SK-N-SH (cell line): ENCODE measurements around the gene CALCB. TPM values are rescaled to one million over a fixed set of nuclear protein-coding genes. Genes with fewer than 3 reads are reported as not detected.

Experiments
- CTCF ChIA-PET: fragments of 300-600, 350-600 bp; formaldehyde crosslinking; extraction: SDS; loops from one replicate; lab custom pipeline; 2021; lab: Yijun Ruan, JAX
- POLR2A ChIA-PET: fragments of 350-600 bp; sonication (Branson Sonifier 250); formaldehyde crosslinking; extraction: SDS; loops from one replicate; lab custom pipeline; 2020; ENCODE audit warnings: antibody characterized with exemption, inconsistent platforms; lab: Yijun Ruan, JAX
- DNase-seq: peaks from one replicate; pipeline ENCODE4 v3.0.0; 2012
- H2AFZ ChIP-seq: fragments of 200-600 bp; sonication (generic); 2 replicates; pipeline ENCODE4 v1.8.1; 2016; ENCODE audit warnings: antibody characterized with exemption, mild to moderate bottlenecking, low read depth
- H3F3A ChIP-seq: fragments of 200-600 bp; sonication (generic); replicated peaks from 2 replicates; pipeline ENCODE3; 2016; ENCODE audit warnings: antibody characterized with exemption, mild to moderate bottlenecking; ENCODE audit not compliant: insufficient read depth
- H3K27ac ChIP-seq, 2 experiments: fragments of 200-500 bp in 1 of 2; fragments of 200-600 bp in 1 of 2; sonication (Bioruptor generic) in 1 of 2; sonication (generic), shearing (Covaris generic) in 1 of 2; 2 replicates each; pipeline versions ENCODE4 v1.5.1 to v1.6.1; 2014 to 2016; ENCODE audit warnings: low read depth in 2 of 2, inconsistent platforms in 1 of 2, low read length in 1 of 2, mild to moderate bottlenecking in 1 of 2, mixed read lengths in 1 of 2
- H3K27me3 ChIP-seq: fragments of 200-600 bp; sonication (generic), shearing (Covaris generic); 2 replicates; pipeline ENCODE4 v1.6.1; 2016; ENCODE audit warnings: mixed run types; ENCODE audit not compliant: insufficient read depth
- H3K36me3 ChIP-seq, 2 experiments: fragments of 200-500 bp in 1 of 2; fragments of 200-600 bp in 1 of 2; sonication (Bioruptor generic) in 1 of 2; sonication (generic) in 1 of 2; replicated peaks in 1 of 2; 2 replicates each; pipeline versions ENCODE3 to v1.5.1; 2014 to 2016; ENCODE audit warnings: low read length in 1 of 2, mild to moderate bottlenecking in 1 of 2; ENCODE audit not compliant: insufficient read depth in 2 of 2, control insufficient read depth in 1 of 2
- H3K4me1 ChIP-seq, 2 experiments: fragments of 200-500 bp in 1 of 2; fragments of 200-600 bp in 1 of 2; sonication (Bioruptor generic) in 1 of 2; sonication (generic), shearing (Covaris generic) in 1 of 2; 2 replicates each; pipeline versions ENCODE4 v1.5.1 to v1.6.1; 2014 to 2016; ENCODE audit warnings: low read depth in 1 of 2, low read length in 1 of 2, mixed run types in 1 of 2; ENCODE audit not compliant: insufficient read depth in 2 of 2, control insufficient read depth in 1 of 2
- H3K4me2 ChIP-seq: fragments of 200-600 bp; sonication (generic), shearing (Covaris generic); 2 replicates; pipeline ENCODE4 v1.6.1; 2017; ENCODE audit warnings: mixed run types
- H3K4me3 ChIP-seq, 2 experiments: fragments of 200-500 bp in 1 of 2; fragments of 200-600 bp in 1 of 2; sonication (Bioruptor generic) in 1 of 2; sonication (generic), shearing (Covaris generic) in 1 of 2; 2 replicates each; pipeline versions ENCODE4 v1.5.1 to v1.8.1; 2014 to 2016; ENCODE audit warnings: low read depth in 2 of 2, inconsistent platforms in 1 of 2, low read length in 1 of 2, mild to moderate bottlenecking in 1 of 2, mixed read lengths in 1 of 2, moderate library complexity in 1 of 2
- H3K79me2 ChIP-seq: fragments of 200-600 bp; sonication (generic); 2 replicates; pipeline ENCODE4 v1.8.1; 2017; ENCODE audit warnings: mild to moderate bottlenecking; ENCODE audit not compliant: insufficient read depth
- H3K9ac ChIP-seq: fragments of 200-600 bp; sonication (generic); 2 replicates; pipeline ENCODE4 v1.6.1; 2017; ENCODE audit warnings: mixed run types
- H3K9me2 ChIP-seq: fragments of 200-600 bp; sonication (generic); 2 replicates; pipeline ENCODE4 v1.6.1; 2017; ENCODE audit warnings: mixed run types
- H3K9me3 ChIP-seq: fragments of 200-600 bp; sonication (generic); 2 replicates; pipeline ENCODE4 v1.6.1; 2017; ENCODE audit warnings: mixed run types, mild to moderate bottlenecking, moderate library complexity
- H4K20me1 ChIP-seq: fragments of 200-600 bp; sonication (generic); 2 replicates; pipeline ENCODE4 v1.6.1; 2017; ENCODE audit warnings: mild to moderate bottlenecking, mixed run types; ENCODE audit not compliant: insufficient read depth
- EP300 ChIP-seq, 2 experiments: IDR thresholded peaks; 2 replicates each; pipeline versions ENCODE4 v1.4.0 to v1.6.1; 2012; ENCODE audit warnings: borderline replicate concordance in 1 of 2, low read depth in 1 of 2, low read length in 1 of 2
- EZH2phosphoT487 ChIP-seq: fragments of 200-600 bp; sonication (generic); IDR thresholded peaks from 2 replicates; pipeline ENCODE4 v1.6.1; 2017; ENCODE audit warnings: low read depth, mixed run types, mild to moderate bottlenecking, antibody characterized with exemption, moderate library complexity, borderline replicate concordance
- FOXJ3 ChIP-seq: sonication (generic); formaldehyde crosslinking; IDR thresholded peaks from 2 replicates; pipeline ENCODE4 v1.5.1; 2020; ENCODE audit warnings: mild to moderate bottlenecking, missing genetic modification reagents
- GABPA ChIP-seq: IDR thresholded peaks from 2 replicates; pipeline ENCODE4 v1.4.0; 2012; ENCODE audit warnings: low read depth, mild to moderate bottlenecking
- MEF2A ChIP-seq: IDR thresholded peaks from 2 replicates; pipeline ENCODE4 v1.4.0; 2012; ENCODE audit warnings: low read depth, borderline replicate concordance
- MXI1 ChIP-seq: IDR thresholded peaks from 2 replicates; pipeline ENCODE4 v1.6.1; 2012; ENCODE audit warnings: mild to moderate bottlenecking, low read depth, low read length, improper control_type of control experiment
- NRF1 ChIP-seq: IDR thresholded peaks from 2 replicates; pipeline ENCODE4 v1.6.1; 2012; ENCODE audit warnings: low read depth, mild to moderate bottlenecking, low read length
- PBX3 ChIP-seq: IDR thresholded peaks from 2 replicates; pipeline ENCODE4; 2012
- POLR2AphosphoS5 ChIP-seq: IDR thresholded peaks from 2 replicates; pipeline ENCODE4 v1.6.1; 2012; ENCODE audit warnings: low read depth, low read length
- RAD21 ChIP-seq: IDR thresholded peaks from 2 replicates; pipeline ENCODE4 v1.6.1; 2012; ENCODE audit warnings: mild to moderate bottlenecking, low read length
- RCOR1 ChIP-seq: fragments of 150-350 bp; IDR thresholded peaks from 2 replicates; pipeline ENCODE4 v1.6.1; 2017; ENCODE audit warnings: antibody characterized with exemption, low read length
- RFX5 ChIP-seq: IDR thresholded peaks from 2 replicates; pipeline ENCODE4 v1.6.1; 2012; ENCODE audit warnings: mild to moderate bottlenecking, improper control_type of control experiment, low read length
- SMC3 ChIP-seq: IDR thresholded peaks from 2 replicates; pipeline ENCODE4 v1.6.1; 2012; ENCODE audit warnings: low read depth, low read length, improper control_type of control experiment
- TAF1 ChIP-seq: IDR thresholded peaks from 2 replicates; pipeline ENCODE4 v1.6.1; 2012; ENCODE audit warnings: low read depth, mild to moderate bottlenecking, low read length, moderate library complexity, borderline replicate concordance
- TEAD4 ChIP-seq: IDR thresholded peaks from 2 replicates; pipeline ENCODE4 v1.4.0; 2012; ENCODE audit warnings: mild to moderate bottlenecking, borderline replicate concordance; ENCODE audit not compliant: insufficient read depth
- USF1 ChIP-seq: IDR thresholded peaks from 2 replicates; pipeline ENCODE4 v1.4.0; 2012; ENCODE audit warnings: low read depth, borderline replicate concordance
- USF2 ChIP-seq: fragments of 150-350 bp; IDR thresholded peaks from 2 replicates; pipeline ENCODE4 v1.6.1; 2017; ENCODE audit warnings: antibody characterized with exemption, low read length, low read depth, borderline replicate concordance
- YY1 ChIP-seq: IDR thresholded peaks from 2 replicates; pipeline ENCODE4 v1.4.0; 2012; ENCODE audit warnings: low read depth, mild to moderate bottlenecking
- ZBTB33 ChIP-seq: IDR thresholded peaks from 2 replicates; pipeline ENCODE4 v1.4.0; 2012; ENCODE audit warnings: low read depth, borderline replicate concordance
- whole genome bisulfite sequencing: methylation state at CpG from one replicate; pipeline ENCODE4 v1.1.6; 2017; ENCODE audit warnings: low lambda C conversion rate; 5-methylcytosine and 5-hydroxymethylcytosine counted together
- polyA plus RNA-seq, 3 experiments: library from polyadenylated mRNA; depleted of rRNA; stranded (reverse); fragments of >200 nt; gene quantifications; 2 replicates each; pipeline ENCODE4 v1.2.3, GENCODE V29; 2012

Gene CALCB
- polyA plus RNA-seq, 1 of the 3 experiments (the other 2 are of a cell fraction) = 0.07 TPM

GRCh38 chr11:15119826-15120225 is 46.4 kb downstream of the CALCB start (continued):
- TF ChIP-seq USF2 (no peak), SMC3 (no peak)

- no peak for TF ChIP-seq TAF1
- no peak for TF ChIP-seq TEAD4
- no peak for TF ChIP-seq USF2
- no peak for TF ChIP-seq RAD21
- no peak for TF ChIP-seq NRF1
- no peak for TF ChIP-seq MXI1
- TF ChIP-seq MEF2A = no peak
- no peak for TF ChIP-seq RCOR1
- no peak for TF ChIP-seq GABPA
- TF ChIP-seq EZH2phosphoT487 = no peak
- no peak for TF ChIP-seq EP300 (IDR thresholded peaks at IDR 0.05; ENCODE audit: borderline replicate concordance in 1 of 2, low read depth in 1 of 2, low read length in 1 of 2)
- TF ChIP-seq POLR2AphosphoS5 = no peak
- no peak for TF ChIP-seq FOXJ3 (CRISPR knock-in tag)
- TF ChIP-seq USF1 = no peak
- no peak for TF ChIP-seq YY1
- TF ChIP-seq PBX3 = no peak
- no peak for TF ChIP-seq RFX5
- TF ChIP-seq ZBTB33 = no peak
- H4K20me1 ChIP-seq = no peaks in the 10 kb centered on the region
- H3K4me2 ChIP-seq = peak overlapping the region; percentile 61; the same call in 1 of the 2 replicates
- H3K9me2 ChIP-seq = no peaks in the 10 kb centered on the region
- no peak overlapping the region for H3K27ac ChIP-seq
- H3K36me3 ChIP-seq = no peaks in the 10 kb centered on the region
- 20% methylated on average over 1 of the region's 1 CpG for WGBS
- H3K9ac ChIP-seq = no peak overlapping the region
- ChIA-PET POLR2A (no interaction called here), CTCF (interaction anchor here (1.0 to 2.8 kb wide), 5 partner anchors 19 to 216 kb away, joined by 3 to 11 read pairs (median 3); no protein-coding TSS in a partner anchor)
- H3K4me1 ChIP-seq = no peaks in the 10 kb centered on the region; a peak in 1 of 4 replicates
- H3K79me2 ChIP-seq = no peaks in the 10 kb centered on the region
- DNase-seq = no peak
- no peaks in the 10 kb centered on the region for H3K9me3 ChIP-seq
- no peak overlapping the region for H3K4me3 ChIP-seq
- no peaks in the 10 kb centered on the region for H3F3A ChIP-seq
- no peaks in the 10 kb centered on the region for H3K27me3 ChIP-seq
- H2AFZ ChIP-seq = no peak overlapping the region
Observed at GRCh38 chr11:15123849-15124248, 50.5 kb downstream of the CALCB start.
